ENCODE results near the gene RCOR1.
"Not testable (repeated sequence)": the region's sequence is repeated elsewhere in the genome, so short reads cannot be mapped to it uniquely, and the experiment has no call there.

RCOR1 gene

GRCh38 chr14:102593061-102593824 is 794 bp downstream of the RCOR1 start:
- peak; percentile 7 for DNase-seq (ENCODE audit: low read depth, low spot score)

DNA sequence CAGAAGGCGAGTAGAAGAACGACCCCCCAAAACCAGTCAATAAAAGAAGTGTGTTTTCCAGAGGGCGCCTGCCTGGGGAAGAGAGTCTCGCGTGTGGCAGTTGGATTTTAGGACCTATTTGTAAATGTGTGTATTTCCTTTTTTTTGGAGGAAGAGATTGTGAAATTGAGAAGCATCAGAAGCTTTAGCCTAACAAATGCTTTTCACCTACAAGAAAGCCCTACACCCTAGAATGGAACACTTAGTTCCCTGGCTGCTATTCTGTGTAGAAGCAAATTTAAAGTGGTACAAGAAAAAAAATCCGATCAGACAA is 1.3 kb downstream of the RCOR1 start:
- DNase-seq (ENCODE audit: low read depth, low spot score): no peak

DNA sequence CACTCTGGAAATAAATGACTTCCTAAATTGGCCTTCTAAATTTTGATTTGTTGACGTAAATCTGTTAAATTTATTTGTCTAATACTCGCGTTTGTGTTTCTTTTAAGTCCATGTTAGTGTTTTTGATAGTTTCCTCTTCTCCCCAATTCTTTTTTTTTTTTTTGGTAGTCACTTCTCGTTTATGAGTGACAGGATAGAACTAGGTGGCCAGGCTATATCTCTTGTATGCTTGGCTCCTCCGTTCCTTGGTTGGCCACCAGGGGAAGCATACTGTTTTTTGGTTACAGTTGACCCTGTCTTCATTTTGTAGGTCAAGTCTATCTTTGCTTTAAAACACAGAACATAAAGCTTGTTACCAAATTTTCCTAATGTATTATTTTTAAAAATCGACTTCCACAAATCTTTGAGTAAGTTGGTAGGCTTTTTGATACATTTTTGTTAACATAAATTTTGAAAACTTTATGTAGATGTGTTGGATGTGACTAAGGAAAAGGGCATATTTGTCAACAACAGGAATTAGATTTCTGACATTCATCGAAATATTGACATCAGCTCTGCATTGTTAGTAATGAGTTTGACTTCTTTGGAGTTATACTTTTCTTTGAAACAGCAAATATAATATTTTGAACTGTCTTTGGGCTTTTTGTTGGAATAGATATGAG is 2.2 kb downstream of the RCOR1 start:
- peak; percentile 15 for DNase-seq (ENCODE audit: low read depth, low spot score)

DNA sequence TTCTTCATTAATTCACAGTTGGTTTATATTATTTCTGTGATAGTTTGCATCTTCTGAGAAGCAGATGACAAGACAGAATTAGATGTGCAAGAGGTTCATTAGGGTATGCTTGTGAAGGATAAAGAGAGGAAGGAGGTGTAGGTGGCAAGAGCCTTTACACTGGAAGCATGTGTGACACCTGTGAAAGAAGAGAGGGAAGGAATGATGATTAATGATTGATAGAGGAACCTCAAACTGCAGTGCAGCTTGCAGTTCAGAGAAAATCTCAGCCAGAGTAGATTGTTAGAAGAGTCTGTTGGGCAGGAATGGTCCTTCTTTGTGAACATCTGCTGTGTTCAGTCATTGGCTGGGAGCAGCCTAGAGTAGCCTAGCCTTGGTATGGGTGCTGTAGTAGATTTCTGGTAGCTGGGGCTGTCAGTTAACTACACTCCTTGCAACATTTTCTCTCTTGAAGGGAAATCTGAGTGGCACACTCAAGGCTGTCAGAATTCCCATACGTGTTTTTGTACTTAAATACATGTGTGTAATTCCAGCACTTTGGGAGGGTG is 9.0 kb downstream of the RCOR1 start:
- DNase-seq (ENCODE audit: low read depth, low spot score): no peak

DNA sequence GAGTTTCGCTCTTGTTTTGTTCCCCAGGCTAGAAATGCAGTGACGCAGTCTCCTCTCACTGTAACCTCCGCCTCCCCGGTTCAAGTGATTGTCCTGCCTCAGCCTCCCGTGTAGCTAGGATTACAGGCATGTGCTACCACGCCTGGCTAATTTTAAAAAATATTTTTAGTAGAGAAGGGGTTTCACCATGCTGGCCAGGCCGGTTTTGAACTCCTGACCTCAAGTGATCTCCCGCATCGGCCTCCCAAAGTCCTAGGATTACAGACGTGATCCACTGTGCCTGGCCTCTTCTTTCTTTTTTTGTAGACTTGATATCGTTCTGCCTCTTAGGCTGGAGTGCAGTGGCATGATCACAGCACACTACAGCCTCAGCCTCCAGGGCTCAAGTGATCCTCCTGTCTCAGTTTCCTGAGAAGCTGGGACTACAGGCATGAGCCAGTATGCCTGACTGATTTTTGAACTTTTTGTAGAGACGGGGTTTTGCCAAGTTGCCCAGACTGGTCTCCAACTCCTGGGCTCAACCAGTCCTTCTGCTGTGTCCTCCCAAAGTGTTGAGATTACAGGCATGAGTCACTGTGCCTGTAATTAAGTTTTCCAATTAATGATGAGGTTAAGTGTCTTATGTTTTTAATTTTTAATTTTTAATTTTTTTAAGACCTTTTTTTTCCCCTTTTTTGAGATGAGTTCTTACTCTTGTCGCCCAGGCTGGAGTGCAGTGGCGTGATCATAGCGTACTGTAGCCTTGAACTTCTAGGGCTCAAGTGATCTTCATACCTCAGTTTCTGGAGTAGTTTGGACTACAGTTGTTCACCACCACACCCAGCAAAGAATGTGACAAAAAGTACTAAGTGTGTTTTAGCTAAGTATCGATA is 10.2 kb downstream of the RCOR1 start:
- DNase-seq (ENCODE audit: low read depth, low spot score): no peak

DNA sequence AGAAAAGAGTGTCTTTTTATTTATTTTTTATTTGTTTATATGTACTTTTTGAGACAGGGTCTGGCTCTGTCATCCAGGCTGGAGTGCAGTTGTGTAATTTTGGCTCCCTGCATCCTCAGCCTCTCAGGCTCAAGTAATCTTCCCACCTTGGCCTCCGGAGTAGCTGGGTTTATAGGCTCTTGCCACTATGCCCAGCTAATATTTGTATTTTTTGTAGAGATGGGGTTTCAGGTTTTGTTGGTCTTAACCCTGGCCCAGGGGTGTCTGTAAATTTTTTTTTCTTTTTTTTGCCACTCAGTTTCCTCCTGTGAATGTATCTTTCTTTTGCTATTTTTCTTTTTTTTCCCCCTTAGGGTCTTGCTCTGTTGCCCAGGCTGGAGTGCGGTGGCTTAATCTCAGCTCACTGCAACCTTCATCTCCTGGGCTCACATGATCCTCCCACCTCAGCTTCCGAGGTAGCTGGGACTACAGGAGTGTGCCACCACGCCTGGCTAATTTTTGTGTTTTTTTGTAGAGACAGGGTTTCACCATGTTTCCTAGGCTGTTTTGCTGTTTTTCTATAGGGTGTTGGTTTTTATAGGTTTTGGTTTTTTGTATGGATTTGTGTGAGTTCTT is 11.0 kb downstream of the RCOR1 start:
- DNase-seq (ENCODE audit: low read depth, low spot score): no peak

DNA sequence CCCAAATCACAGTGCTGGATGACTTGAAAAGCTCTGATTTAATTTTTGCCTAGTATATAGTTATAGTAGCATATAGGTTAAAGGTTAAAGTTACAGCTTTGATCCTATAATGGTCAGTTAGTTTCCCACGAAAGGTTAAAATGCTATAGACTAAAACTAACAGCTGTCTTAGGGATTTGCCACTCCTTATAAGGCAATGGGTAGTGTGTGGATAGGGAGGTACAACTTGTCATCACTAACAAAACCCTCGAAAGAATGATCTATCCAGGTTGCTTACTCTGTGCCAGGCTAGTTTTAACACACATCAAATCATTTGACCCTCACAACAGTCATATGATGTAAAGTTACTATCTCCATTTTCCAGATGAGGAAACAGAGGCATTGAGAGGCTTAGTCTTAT is 11.7 kb downstream of the RCOR1 start:
- no peak for DNase-seq (ENCODE audit: low read depth, low spot score)

GRCh38 chr14:102605029-102605428 is 12.6 kb downstream of the RCOR1 start:
- no peak for DNase-seq (ENCODE audit: low read depth, low spot score)

DNA sequence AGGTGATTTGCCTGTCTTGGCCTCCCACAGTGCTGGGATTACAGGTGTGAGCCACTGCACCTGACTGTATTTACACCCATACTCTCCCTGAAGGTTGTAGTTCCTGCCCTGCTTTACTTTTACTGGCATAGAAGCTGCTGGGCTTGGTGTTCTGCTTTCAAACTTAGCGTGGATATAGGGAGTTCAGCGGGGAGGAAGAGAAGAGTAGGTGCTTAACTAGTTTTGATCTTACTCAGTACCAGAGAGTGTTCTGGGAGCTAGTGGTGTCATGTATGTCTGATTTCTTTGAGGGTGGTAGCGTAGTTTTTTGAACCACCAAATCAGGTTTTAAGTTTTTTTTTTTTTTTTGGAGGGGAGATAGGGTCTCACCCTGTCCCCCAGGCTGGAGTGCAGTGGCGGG is 13.8 kb downstream of the RCOR1 start:
- DNase-seq (ENCODE audit: low read depth, low spot score): no peak

- no peak for DNase-seq (ENCODE audit: low read depth, low spot score)
These were observed 15.6 kb downstream of the RCOR1 start for GRCh38 chr14:102608064-102608446.

DNA sequence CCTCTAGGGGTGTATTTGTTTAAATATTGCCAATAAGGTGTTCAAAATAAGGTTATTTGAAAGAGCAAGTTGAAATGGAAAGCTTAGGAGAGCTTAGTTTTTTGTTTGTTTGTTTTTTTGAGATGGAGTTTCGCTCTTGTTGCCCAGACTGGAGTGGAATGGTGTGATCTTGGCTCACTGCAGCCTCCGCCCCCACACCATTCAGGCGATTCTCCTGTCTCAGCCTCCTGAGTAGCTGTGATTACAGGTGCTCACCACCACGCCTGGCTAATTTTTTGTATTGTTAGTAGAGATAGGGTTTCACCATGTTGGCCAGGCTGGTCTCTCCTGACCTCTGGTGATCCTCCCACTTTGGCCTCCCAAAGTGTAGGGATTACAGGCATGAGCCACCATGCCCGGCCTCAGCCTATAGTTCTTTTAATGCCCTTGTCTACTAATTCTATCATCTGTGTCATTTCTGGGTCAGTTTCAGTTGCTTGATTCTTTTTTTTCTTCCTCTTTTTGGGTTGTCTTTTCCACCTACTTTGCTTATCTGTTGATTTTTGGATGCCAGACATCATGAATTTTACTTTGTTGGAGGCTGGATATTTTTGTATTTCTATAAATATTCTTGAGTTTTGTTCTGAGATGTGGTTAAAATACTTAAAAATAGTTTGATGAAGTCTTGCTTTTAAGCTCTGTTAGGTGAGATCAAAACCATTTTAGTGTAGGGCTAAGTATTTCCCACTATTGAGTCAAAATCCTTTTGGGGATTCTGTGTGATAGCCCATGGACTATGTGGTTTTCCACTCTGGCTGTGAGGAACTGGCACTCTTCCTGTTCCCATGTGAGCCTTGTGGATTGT is 18.7 kb downstream of the RCOR1 start:
- no peak for DNase-seq (ENCODE audit: low read depth, low spot score)

DNA sequence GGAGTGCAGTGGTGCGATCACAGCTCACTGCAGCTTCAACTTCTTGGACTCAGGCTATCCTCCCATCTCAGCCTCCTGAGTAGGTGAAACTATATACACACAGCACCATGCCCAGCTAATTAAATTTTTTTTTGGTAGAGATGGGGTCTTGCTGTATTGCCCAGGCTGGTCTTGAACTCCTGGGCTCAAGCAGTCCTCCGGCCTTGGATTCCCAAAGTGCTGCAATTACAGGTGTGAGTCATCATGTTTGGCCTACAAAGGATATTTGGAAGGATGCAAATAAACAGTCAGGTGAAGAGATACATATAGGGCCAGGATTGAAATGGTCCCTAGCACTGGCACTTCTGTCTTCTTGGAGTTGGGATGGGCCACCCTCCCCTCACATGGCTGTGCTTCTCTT is 23.9 kb downstream of the RCOR1 start:
- no peak for DNase-seq (ENCODE audit: low read depth, low spot score)

DNA sequence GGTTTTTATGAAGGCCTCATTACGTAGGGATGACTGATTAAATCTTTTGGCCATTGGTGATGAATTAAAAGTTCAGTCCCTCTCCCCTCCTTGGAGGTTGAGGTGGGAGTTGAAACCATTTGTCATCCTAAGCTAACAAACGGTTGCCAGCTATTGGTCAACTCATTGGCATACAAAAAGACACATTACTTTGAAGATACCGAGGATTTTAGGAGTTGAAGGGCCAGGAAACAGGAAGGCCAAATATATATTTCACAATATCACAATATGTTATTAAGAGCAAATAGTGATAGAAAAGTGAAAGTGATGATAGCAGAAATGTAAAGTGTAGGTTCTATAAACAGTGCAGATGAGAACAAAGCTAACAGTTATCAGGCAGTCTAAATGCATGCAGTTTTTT is 24.4 kb downstream of the RCOR1 start:
- DNase-seq (ENCODE audit: low read depth, low spot score): no peak

- DNase-seq (ENCODE audit: low read depth, low spot score): not testable (repeated sequence)
These were observed 26.6 kb downstream of the RCOR1 start for GRCh38 chr14:102619012-102619411.

DNA sequence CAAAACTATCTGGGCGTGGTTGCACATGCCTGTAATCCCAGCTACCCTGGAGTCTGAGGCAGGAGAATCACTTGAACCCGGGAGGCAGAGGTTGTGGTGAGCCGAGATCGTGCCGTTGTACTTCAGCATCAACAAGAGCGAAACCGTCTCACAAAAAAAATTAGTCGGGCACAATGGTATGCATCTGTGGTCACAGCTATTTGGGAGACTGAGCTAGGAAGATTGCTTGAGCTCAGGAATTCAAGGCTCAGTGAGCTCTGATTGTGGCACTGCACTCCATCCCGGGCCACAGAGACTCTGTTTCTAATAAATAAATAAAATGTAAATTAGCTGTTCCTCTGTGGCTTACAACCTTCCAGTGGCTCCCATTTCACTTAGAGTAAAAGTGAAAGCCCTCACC is 28.0 kb downstream of the RCOR1 start:
- DNase-seq (ENCODE audit: low read depth, low spot score): no peak

DNA sequence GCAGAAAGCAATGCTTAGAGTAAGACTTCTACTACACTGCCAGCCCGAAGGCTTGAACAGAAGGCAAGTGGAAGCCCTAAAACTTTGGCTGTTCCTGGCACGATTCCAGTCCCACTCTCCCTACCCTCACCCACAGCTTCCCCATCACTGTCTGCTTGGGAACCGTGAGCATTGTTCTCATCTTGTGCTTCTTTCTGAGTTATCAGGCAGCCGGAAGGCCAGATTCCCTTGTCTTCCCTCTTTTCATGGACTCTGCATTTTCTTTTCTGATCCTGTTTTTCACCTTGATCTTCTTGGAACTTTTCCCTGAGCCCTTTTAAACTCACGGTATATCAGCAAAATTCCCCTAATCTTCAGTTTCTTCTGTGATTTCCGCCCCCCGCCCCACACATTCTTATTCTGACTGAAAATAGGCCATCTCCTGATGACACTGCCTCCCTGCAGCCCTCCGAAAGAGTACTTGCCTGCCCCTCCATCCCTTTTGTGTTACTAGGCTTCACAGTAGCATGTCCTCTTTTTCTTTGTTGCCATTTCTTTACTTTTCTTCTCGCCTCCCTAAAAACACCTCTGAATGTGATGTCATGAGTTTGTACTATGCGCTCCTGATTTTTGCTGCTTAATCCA is 29.9 kb downstream of the RCOR1 start:
- DNase-seq (ENCODE audit: low read depth, low spot score): no peak

- no peak for DNase-seq (ENCODE audit: low read depth, low spot score)
These were observed 32.2 kb downstream of the RCOR1 start for GRCh38 chr14:102624666-102625065.

GRCh38 chr14:102625564-102626296 is 33.3 kb downstream of the RCOR1 start:
- no peak for DNase-seq (ENCODE audit: low read depth, low spot score)

DNA sequence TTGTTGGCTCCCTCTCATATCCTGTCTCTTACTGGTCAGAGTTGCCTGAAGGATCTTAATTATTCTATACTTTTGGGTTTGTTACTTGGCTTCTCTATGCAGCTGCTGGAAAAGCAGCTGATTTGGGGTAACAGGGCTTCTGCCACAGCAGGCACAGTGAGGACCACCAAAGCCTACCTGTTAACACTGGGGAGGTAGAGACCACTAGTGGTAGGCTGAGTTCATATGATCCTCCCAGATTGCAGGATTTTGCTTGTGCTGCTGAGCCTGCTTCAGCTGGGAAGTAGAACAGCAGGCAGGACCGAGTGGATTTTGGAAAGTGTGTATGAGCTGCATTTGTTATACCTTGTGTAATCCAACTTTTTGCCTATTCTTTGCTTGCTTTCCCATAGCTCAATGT is 34.1 kb downstream of the RCOR1 start:
- DNase-seq (ENCODE audit: low read depth, low spot score): no peak

- DNase-seq (ENCODE audit: low read depth, low spot score): no peak
These were observed 36.6 kb downstream of the RCOR1 start for GRCh38 chr14:102629011-102629444.

All from activated naive CD8-positive, alpha-beta T cell treated with anti-CD3 and anti-CD28 coated beads, Interleukin-2, amount 50 U/mL, for 16 hours (primary cell).